Activated naive CD8-positive, alpha-beta T cell (primary cell): ENCODE data around the gene USP35.

ENCODE experiments used
- H3K27ac Mint-ChIP-seq: one replicate; pipeline ENCODE4 v1.8.0; 2021; ENCODE audit warnings: mixed read lengths
- H3K27me3 Mint-ChIP-seq: one replicate; pipeline ENCODE4 v1.8.0; 2021; ENCODE audit warnings: mixed read lengths
- H3K36me3 Mint-ChIP-seq: one replicate; pipeline ENCODE4 v1.8.0; 2021; ENCODE audit warnings: mixed read lengths
- H3K4me1 Mint-ChIP-seq: one replicate; pipeline ENCODE4 v1.8.0; 2021; ENCODE audit warnings: low read depth, mixed read lengths
- H3K4me3 Mint-ChIP-seq: one replicate; pipeline ENCODE4 v1.8.0; 2021; ENCODE audit warnings: mild to moderate bottlenecking, mixed read lengths
- H3K9me3 Mint-ChIP-seq: one replicate; pipeline ENCODE4 v1.8.0; 2021; ENCODE audit warnings: low read depth, mixed read lengths

The USP35 gene

DNA sequence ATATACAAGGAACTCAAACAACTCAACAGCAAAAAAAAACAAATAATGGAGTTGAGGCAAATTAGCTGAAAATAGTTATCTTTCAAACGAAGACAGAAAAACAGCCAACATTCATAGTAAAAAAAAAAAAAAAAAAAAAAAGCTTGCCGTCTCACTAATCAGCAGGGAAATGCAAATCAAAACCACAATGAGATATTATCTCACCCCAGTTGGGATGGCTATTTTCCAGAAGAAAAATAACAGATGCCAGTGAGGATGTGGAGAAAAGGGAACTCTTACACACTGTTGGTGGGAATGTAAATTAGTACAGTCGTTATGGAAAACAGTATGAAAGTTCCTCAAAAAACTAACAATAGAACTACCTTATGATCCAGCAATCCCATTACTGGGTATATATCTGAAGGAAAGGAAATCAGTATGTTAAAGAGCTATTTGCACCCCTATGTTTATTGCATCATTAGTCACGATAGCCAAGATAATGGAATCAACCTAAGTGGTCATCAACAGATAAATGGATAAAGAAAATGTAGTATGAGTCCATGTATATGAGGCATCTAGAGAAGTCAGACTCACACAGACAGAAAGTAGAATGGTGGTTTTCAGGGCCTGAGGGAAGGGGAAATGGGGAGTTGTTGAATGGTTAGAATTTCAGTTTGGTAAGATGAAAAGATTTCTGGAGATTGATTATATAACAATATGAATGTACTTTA, 56.0 kb downstream of the USP35 start:
- peaks cover 15% of the 10 kb centered on the region for H3K36me3 Mint-ChIP-seq
- peaks cover 10% of the 10 kb centered on the region for H3K9me3 Mint-ChIP-seq
- no peak overlapping the region for H3K27ac Mint-ChIP-seq
- no peaks in the 10 kb centered on the region for H3K27me3 Mint-ChIP-seq
- no peak overlapping the region for H3K4me3 Mint-ChIP-seq
- H3K4me1 Mint-ChIP-seq = peaks cover 6% of the 10 kb centered on the region

GRCh38 chr11:78248191-78248590, 59.5 kb downstream of the USP35 start:
- peaks cover 6% of the 10 kb centered on the region for H3K4me1 Mint-ChIP-seq
- no peak overlapping the region for H3K27ac Mint-ChIP-seq
- H3K27me3 Mint-ChIP-seq = no peaks in the 10 kb centered on the region
- peaks cover 7% of the 10 kb centered on the region for H3K36me3 Mint-ChIP-seq
- H3K4me3 Mint-ChIP-seq = no peak overlapping the region
- H3K9me3 Mint-ChIP-seq = no peaks in the 10 kb centered on the region

DNA sequence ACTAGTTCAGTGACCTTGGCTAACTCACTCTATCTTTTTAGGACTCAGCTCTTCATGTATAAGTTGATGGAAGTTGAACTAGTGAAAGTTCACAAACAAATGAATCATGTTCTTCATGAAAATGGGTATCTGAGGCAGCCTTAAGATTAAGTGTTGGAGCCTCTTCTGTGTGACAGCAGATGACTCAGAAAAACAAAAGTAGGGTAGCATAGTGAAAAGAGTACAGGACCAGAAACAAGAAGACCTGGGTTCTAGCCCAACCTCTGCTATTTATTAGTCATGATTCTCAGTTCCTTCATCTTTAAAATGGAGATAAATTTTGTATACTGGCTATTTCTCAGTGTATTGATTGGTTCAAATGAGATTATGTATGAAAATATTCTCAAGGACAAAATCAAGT, 60.2 kb downstream of the USP35 start:
- peaks cover 6% of the 10 kb centered on the region for H3K4me1 Mint-ChIP-seq
- no peak overlapping the region for H3K27ac Mint-ChIP-seq
- no peaks in the 10 kb centered on the region for H3K27me3 Mint-ChIP-seq
- H3K4me3 Mint-ChIP-seq = no peak overlapping the region
- no peaks in the 10 kb centered on the region for H3K9me3 Mint-ChIP-seq
- H3K36me3 Mint-ChIP-seq = peaks cover 7% of the 10 kb centered on the region

DNA sequence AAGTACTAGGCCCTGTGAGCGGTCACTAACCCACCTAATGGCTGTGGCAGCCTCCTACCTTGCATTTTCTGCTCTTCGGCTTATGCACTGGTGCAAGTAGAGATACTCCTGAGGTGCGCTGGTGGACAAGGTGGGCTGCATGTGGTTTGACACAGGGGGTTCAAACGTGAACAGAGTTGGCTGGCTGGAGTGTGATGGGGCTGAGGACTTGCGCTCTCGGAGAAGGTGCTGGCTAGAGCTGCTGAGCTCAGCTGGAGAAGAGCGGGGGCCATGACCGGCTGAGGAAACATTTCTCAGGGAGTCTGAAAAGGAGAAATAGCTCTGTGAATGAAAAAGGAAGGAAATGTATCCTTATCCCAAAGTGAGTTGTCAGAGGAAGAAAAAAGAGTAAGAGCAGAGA, 61.4 kb downstream of the USP35 start:
- Mint-ChIP-seq H3K4me3 (no peak overlapping the region), H3K27me3 (no peaks in the 10 kb centered on the region), H3K9me3 (no peaks in the 10 kb centered on the region), H3K27ac (no peak overlapping the region), H3K4me1 (no peaks in the 10 kb centered on the region), H3K36me3 (peaks cover 7% of the 10 kb centered on the region)

DNA sequence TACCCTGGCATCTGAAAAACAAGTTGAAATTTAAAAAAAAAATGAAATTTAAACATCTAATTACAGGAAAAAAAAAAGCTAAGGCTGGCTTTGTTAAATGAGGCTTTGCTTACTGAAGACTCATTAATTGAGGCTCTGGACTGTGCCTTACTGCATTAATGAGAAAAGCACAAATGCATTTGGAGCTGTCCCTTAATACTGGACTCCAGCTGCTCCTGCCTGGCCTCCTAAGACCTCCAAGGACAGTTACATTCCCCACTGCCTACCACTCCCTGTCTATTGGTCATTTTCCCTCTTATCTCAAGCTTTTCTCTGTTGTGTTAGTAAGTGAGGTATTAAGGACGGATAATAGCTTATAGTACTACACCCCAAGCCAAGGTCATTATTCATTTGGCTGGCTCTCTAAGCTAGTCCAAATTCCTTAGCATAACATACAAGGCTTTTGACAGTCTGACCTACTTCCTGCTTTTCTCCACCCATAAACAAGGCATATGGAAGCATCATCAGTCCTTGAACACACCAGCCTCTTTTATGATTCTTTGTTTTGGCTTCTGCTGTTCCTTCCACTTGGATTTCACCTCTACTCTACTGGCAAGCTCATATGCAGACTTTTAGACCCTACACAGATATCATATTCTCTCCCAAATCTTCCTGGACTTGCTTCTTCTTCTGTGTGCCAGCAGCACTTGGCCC, 62.5 kb downstream of the USP35 start:
- Mint-ChIP-seq H3K27ac (no peak overlapping the region), H3K36me3 (peaks cover 5% of the 10 kb centered on the region), H3K27me3 (no peaks in the 10 kb centered on the region), H3K4me3 (no peak overlapping the region), H3K9me3 (no peaks in the 10 kb centered on the region), H3K4me1 (no peaks in the 10 kb centered on the region)

- Mint-ChIP-seq H3K27ac (no peak overlapping the region), H3K27me3 (no peaks in the 10 kb centered on the region), H3K4me3 (no peak overlapping the region), H3K36me3 (no peaks in the 10 kb centered on the region), H3K9me3 (no peaks in the 10 kb centered on the region), H3K4me1 (no peaks in the 10 kb centered on the region)
Observed at GRCh38 chr11:78253797-78254196, 65.1 kb downstream of the USP35 start.

- Mint-ChIP-seq H3K4me1 (no peaks in the 10 kb centered on the region), H3K27ac (no peak overlapping the region), H3K36me3 (no peaks in the 10 kb centered on the region), H3K9me3 (no peaks in the 10 kb centered on the region), H3K4me3 (no peak overlapping the region), H3K27me3 (no peaks in the 10 kb centered on the region)
Observed at GRCh38 chr11:78254268-78254667, 65.5 kb downstream of the USP35 start.

DNA sequence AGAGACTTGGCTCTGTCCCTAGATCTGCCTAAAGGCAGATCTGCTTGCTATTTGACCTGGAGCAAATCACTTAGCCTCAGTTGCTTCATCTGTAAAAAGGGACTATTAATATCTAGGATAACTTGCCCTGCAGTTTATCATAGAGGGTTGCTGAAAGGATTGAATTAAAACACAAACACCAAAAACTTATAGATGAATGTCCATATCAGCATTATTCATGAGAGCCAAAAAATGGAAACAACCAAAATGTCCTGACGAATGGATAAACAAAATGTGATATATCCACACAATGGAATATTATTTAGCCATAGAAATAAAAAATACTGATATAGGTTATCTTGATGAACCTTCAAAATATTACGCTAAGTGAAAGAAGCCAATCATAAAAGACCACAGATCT, 67.2 kb downstream of the USP35 start:
- Mint-ChIP-seq H3K36me3 (no peaks in the 10 kb centered on the region), H3K4me1 (no peaks in the 10 kb centered on the region), H3K4me3 (no peak overlapping the region), H3K27ac (no peak overlapping the region), H3K9me3 (no peaks in the 10 kb centered on the region), H3K27me3 (no peaks in the 10 kb centered on the region)

GRCh38 chr11:78256962-78257361, 68.2 kb downstream of the USP35 start:
- H3K9me3 Mint-ChIP-seq = no peaks in the 10 kb centered on the region
- H3K4me1 Mint-ChIP-seq = no peaks in the 10 kb centered on the region
- no peak overlapping the region for H3K27ac Mint-ChIP-seq
- no peaks in the 10 kb centered on the region for H3K27me3 Mint-ChIP-seq
- no peak overlapping the region for H3K4me3 Mint-ChIP-seq
- no peaks in the 10 kb centered on the region for H3K36me3 Mint-ChIP-seq

- Mint-ChIP-seq H3K9me3 (no peaks in the 10 kb centered on the region), H3K4me1 (no peaks in the 10 kb centered on the region), H3K36me3 (no peaks in the 10 kb centered on the region), H3K27me3 (no peaks in the 10 kb centered on the region), H3K27ac (no peak overlapping the region), H3K4me3 (no peak overlapping the region)
Observed at GRCh38 chr11:78257654-78258053, 68.9 kb downstream of the USP35 start.

- Mint-ChIP-seq H3K4me1 (no peaks in the 10 kb centered on the region), H3K27ac (no peak overlapping the region), H3K27me3 (no peaks in the 10 kb centered on the region), H3K36me3 (no peaks in the 10 kb centered on the region), H3K9me3 (no peaks in the 10 kb centered on the region), H3K4me3 (no peak overlapping the region)
Observed at GRCh38 chr11:78259777-78260487, 71.2 kb downstream of the USP35 start.

GRCh38 chr11:78261367-78261766, 72.6 kb downstream of the USP35 start:
- no peak overlapping the region for H3K4me3 Mint-ChIP-seq
- no peaks in the 10 kb centered on the region for H3K27me3 Mint-ChIP-seq
- no peaks in the 10 kb centered on the region for H3K36me3 Mint-ChIP-seq
- no peak overlapping the region for H3K27ac Mint-ChIP-seq
- no peaks in the 10 kb centered on the region for H3K4me1 Mint-ChIP-seq
- no peaks in the 10 kb centered on the region for H3K9me3 Mint-ChIP-seq

DNA sequence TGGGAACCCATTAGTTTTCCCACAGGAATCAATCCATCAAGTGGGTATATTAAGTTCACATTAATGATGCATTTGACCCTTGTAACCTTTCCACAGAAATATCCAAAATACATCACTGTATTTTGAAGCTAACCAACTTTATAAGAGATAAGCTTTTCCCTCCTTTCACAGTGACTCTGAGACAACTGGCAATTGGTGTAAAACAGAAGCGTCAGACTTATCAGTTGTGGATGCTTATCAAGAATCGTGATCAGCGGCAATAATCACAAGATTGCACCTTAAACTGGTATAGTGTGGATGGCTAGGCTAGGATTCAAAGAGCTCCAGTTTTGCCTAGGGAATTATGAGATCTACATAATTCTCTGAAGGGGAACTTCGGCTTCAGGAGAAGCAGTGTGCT, 73.1 kb downstream of the USP35 start:
- H3K27me3 Mint-ChIP-seq = no peaks in the 10 kb centered on the region
- H3K36me3 Mint-ChIP-seq = no peaks in the 10 kb centered on the region
- H3K4me3 Mint-ChIP-seq = no peak overlapping the region
- no peak overlapping the region for H3K27ac Mint-ChIP-seq
- H3K9me3 Mint-ChIP-seq = no peaks in the 10 kb centered on the region
- no peaks in the 10 kb centered on the region for H3K4me1 Mint-ChIP-seq

DNA sequence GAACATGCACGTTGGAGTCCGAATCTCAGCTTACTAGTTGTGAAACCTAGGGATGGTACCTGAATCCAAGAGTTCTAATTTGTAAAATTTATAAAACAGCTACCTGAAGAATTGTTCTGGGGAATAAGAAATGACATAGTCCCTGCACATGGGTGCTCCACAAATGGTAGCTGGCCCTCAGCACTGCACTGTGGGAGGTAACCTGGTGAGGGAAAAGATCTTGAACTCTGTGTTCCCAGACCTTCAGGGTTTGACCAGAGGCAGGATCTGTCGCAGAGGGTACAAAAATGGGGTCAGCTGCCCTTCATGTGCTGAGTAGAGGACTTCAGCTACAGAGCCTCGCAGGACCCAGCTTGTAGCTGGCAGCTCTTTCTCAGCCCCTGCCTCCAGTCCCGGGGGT, 73.5 kb downstream of the USP35 start:
- H3K4me3 Mint-ChIP-seq = no peak overlapping the region
- H3K9me3 Mint-ChIP-seq = no peaks in the 10 kb centered on the region
- no peaks in the 10 kb centered on the region for H3K4me1 Mint-ChIP-seq
- H3K36me3 Mint-ChIP-seq = no peaks in the 10 kb centered on the region
- no peak overlapping the region for H3K27ac Mint-ChIP-seq
- no peaks in the 10 kb centered on the region for H3K27me3 Mint-ChIP-seq

GRCh38 chr11:78262691-78263090, 74.0 kb downstream of the USP35 start:
- Mint-ChIP-seq H3K36me3 (no peaks in the 10 kb centered on the region), H3K4me1 (no peaks in the 10 kb centered on the region), H3K27me3 (no peaks in the 10 kb centered on the region), H3K27ac (no peak overlapping the region), H3K9me3 (no peaks in the 10 kb centered on the region), H3K4me3 (no peak overlapping the region)
